Trophoblast cell (in vitro differentiated cells and primary cell): ENCODE data around the gene NOC2L.
"Not testable (repeated sequence)": the region's sequence is repeated elsewhere in the genome, so short reads cannot be mapped to it uniquely, and the experiment has no call there.

Source experiments
- DNase-seq, 2 donors: peaks; one replicate each; pipeline ENCODE4 v3.0.0-alpha.2; 2016
- H2AFZ ChIP-seq: 2 replicates; pipeline ENCODE4 v1.6.1; 2013; ENCODE audit warnings: low read length, moderate library complexity, mild to moderate bottlenecking; ENCODE audit not compliant: insufficient read depth, poor library complexity
- H2AK5ac ChIP-seq: 2 replicates; pipeline ENCODE4 v1.6.1; 2013; ENCODE audit warnings: mild to moderate bottlenecking, low read length
- H2BK120ac ChIP-seq: 2 replicates; pipeline ENCODE4 v1.6.1; 2013; ENCODE audit warnings: low read length, mild to moderate bottlenecking, moderate library complexity; ENCODE audit not compliant: insufficient read depth, poor library complexity
- H2BK12ac ChIP-seq: 2 replicates; pipeline ENCODE4 v1.6.1; 2013; ENCODE audit warnings: mild to moderate bottlenecking, low read length, moderate library complexity
- H2BK5ac ChIP-seq: 2 replicates; pipeline ENCODE4 v1.6.1; 2013; ENCODE audit warnings: low read length, low read depth, moderate library complexity, mild to moderate bottlenecking; ENCODE audit not compliant: poor library complexity
- H3K14ac ChIP-seq: 2 replicates; pipeline ENCODE4 v1.6.1; 2013; ENCODE audit warnings: mild to moderate bottlenecking, low read length
- H3K18ac ChIP-seq: 2 replicates; pipeline ENCODE4 v1.6.1; 2013; ENCODE audit warnings: mild to moderate bottlenecking, low read length
- H3K23ac ChIP-seq: 2 replicates; pipeline ENCODE4 v1.6.1; 2013; ENCODE audit warnings: low read length
- H3K27ac ChIP-seq: 2 replicates; pipeline ENCODE4 v1.5.1; 2013; ENCODE audit warnings: low read depth, mild to moderate bottlenecking, inconsistent platforms, low read length, moderate library complexity
- H3K27me3 ChIP-seq: 2 replicates; pipeline ENCODE4 v1.6.1; 2013; ENCODE audit warnings: inconsistent platforms, mild to moderate bottlenecking, low read length, moderate library complexity; ENCODE audit not compliant: insufficient read depth
- H3K36me3 ChIP-seq, 2 experiments: 1 replicate in 1 of 2; 2 replicates in 1 of 2; pipeline ENCODE4 v1.6.1; 2013; ENCODE audit warnings: low read length in 2 of 2, mild to moderate bottlenecking in 2 of 2, moderate library complexity in 1 of 2; ENCODE audit not compliant: insufficient read depth in 2 of 2, control insufficient read depth in 1 of 2
- H3K4ac ChIP-seq: 2 replicates; pipeline ENCODE4 v1.6.1; 2013; ENCODE audit warnings: low read depth, mild to moderate bottlenecking, low read length, moderate library complexity
- H3K4me1 ChIP-seq, 2 experiments: 1 replicate in 1 of 2; 2 replicates in 1 of 2; pipeline ENCODE4 v1.6.1; 2013; ENCODE audit warnings: low read length in 2 of 2, mild to moderate bottlenecking in 2 of 2, moderate library complexity in 1 of 2; ENCODE audit not compliant: insufficient read depth in 2 of 2, control insufficient read depth in 1 of 2
- H3K4me2 ChIP-seq: 2 replicates; pipeline ENCODE4 v1.6.1; 2013; ENCODE audit warnings: inconsistent platforms, mild to moderate bottlenecking, low read length, moderate library complexity
- H3K4me3 ChIP-seq: 2 replicates; pipeline ENCODE4 v1.5.1; 2013; ENCODE audit warnings: mild to moderate bottlenecking, low read depth, low read length, inconsistent platforms
- H3K79me1 ChIP-seq: one replicate; pipeline ENCODE4 v1.6.1; 2013; ENCODE audit warnings: low read length
- H3K79me2 ChIP-seq: 2 replicates; pipeline ENCODE4 v1.6.1; 2013; ENCODE audit warnings: low read length, mild to moderate bottlenecking; ENCODE audit not compliant: control insufficient read depth, insufficient read depth, poor library complexity
- H3K9ac ChIP-seq: 2 replicates; pipeline ENCODE4 v1.6.1; 2013; ENCODE audit warnings: mild to moderate bottlenecking, low read length
- H3K9me3 ChIP-seq: 2 replicates; pipeline ENCODE4 v1.6.1; 2013; ENCODE audit warnings: low read depth, mild to moderate bottlenecking, control low read depth, inconsistent platforms, low read length; ENCODE audit not compliant: insufficient read depth
- H4K12ac ChIP-seq: 2 replicates; pipeline ENCODE4 v1.6.1; 2013; ENCODE audit warnings: low read depth, mild to moderate bottlenecking, low read length, moderate library complexity
- H4K8ac ChIP-seq: 2 replicates; pipeline ENCODE4 v1.6.1; 2013; ENCODE audit warnings: low read depth, mild to moderate bottlenecking, low read length, moderate library complexity
- H4K91ac ChIP-seq: one replicate; pipeline ENCODE4 v1.6.1; 2013; ENCODE audit warnings: low read depth, mild to moderate bottlenecking, low read length, moderate library complexity
- WGBS: extraction: QIAGEN DNeasy Blood & Tissue Kit; methylation state at CpG from one replicate; pipeline ENCODE4 v1.1.7; 2013; ENCODE audit warnings: missing lambda C conversion rate; ENCODE audit not compliant: insufficient read length, insufficient coverage; ENCODE audit errors: extremely low coverage; 5-methylcytosine and 5-hydroxymethylcytosine counted together

The NOC2L gene

GRCh38 chr1:991275-991674, 32.2 kb upstream of the NOC2L start:
- not testable (repeated sequence) for H3K14ac ChIP-seq, H3K4me2 ChIP-seq, H2AFZ ChIP-seq, H3K27me3 ChIP-seq, H2BK12ac ChIP-seq, H2BK120ac ChIP-seq, H3K27ac ChIP-seq, DNase-seq, H3K23ac ChIP-seq, H2BK5ac ChIP-seq, H3K4me1 ChIP-seq, H3K4ac ChIP-seq, H3K79me2 ChIP-seq, H4K91ac ChIP-seq, H4K8ac ChIP-seq, H2AK5ac ChIP-seq, H3K18ac ChIP-seq, H3K79me1 ChIP-seq, H3K36me3 ChIP-seq, H3K4me3 ChIP-seq, H4K12ac ChIP-seq
- Histone ChIP-seq H3K9ac (peak overlapping the region; percentile 18), H3K9me3 (peaks cover 11% of the 10 kb centered on the region)
- WGBS: no CpG with 5 or more reads among the region's 6 CpGs

DNA sequence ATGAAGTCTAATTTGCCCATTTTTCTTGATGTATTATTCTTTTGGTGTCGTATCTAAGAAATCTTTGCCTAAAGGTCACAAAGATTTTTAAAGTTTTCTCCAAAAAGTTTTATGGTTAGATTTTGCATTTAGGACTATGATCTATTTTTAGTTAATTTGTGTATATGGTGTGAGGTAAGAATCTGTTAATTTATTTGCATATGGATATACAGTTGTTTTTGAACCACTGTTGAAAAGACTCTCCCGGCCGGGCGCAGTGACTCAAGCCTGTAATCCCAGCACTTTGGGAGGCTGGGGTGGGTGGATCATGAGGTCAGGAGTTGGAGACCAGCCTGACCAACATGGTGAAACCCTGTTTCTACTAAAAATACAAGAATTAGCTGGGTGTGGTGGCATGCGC, 29.0 kb upstream of the NOC2L start:
- not testable (repeated sequence) for H2BK120ac ChIP-seq, H2BK12ac ChIP-seq

GRCh38 chr1:985126-985525, 26.1 kb upstream of the NOC2L start:
- no peak overlapping the region for H3K18ac ChIP-seq
- H4K12ac ChIP-seq: no peak overlapping the region
- no CpG with 5 or more reads among the region's 13 CpGs for WGBS
- H3K4me1 ChIP-seq: no peaks in the 10 kb centered on the region
- H2BK120ac ChIP-seq: no peak overlapping the region
- H3K27me3 ChIP-seq: no peaks in the 10 kb centered on the region
- no peak overlapping the region for H3K14ac ChIP-seq
- H2AK5ac ChIP-seq: no peak overlapping the region
- H3K79me1 ChIP-seq: no peaks in the 10 kb centered on the region
- H3K9me3 ChIP-seq: no peaks in the 10 kb centered on the region
- H3K79me2 ChIP-seq: no peaks in the 10 kb centered on the region
- no peak overlapping the region for H3K4me2 ChIP-seq
- DNase-seq: no peak
- H3K36me3 ChIP-seq: no peaks in the 10 kb centered on the region
- no peak overlapping the region for H3K4ac ChIP-seq
- no peak overlapping the region for H2BK5ac ChIP-seq
- H3K9ac ChIP-seq: no peak overlapping the region
- no peak overlapping the region for H3K23ac ChIP-seq
- H4K91ac ChIP-seq: no peak overlapping the region
- H2BK12ac ChIP-seq: no peak overlapping the region
- no peak overlapping the region for H4K8ac ChIP-seq
- no peak overlapping the region for H2AFZ ChIP-seq
- H3K4me3 ChIP-seq: no peak overlapping the region
- H3K27ac ChIP-seq: no peak overlapping the region

More for the DNA sequence above, 29.0 kb upstream of the NOC2L start:
- H3K27ac ChIP-seq, H2BK5ac ChIP-seq, H3K9ac ChIP-seq, H3K79me2 ChIP-seq, H2AFZ ChIP-seq, H3K4me2 ChIP-seq, H4K91ac ChIP-seq, H3K27me3 ChIP-seq, H4K12ac ChIP-seq, H3K14ac ChIP-seq, H3K23ac ChIP-seq, H3K36me3 ChIP-seq, H4K8ac ChIP-seq, H3K4me3 ChIP-seq, H3K79me1 ChIP-seq, DNase-seq, H2AK5ac ChIP-seq, H3K18ac ChIP-seq, H3K4me1 ChIP-seq, H3K9me3 ChIP-seq, H3K4ac ChIP-seq: not testable (repeated sequence)
- WGBS: no CpG with 5 or more reads among the region's 5 CpGs

GRCh38 chr1:984476-984814, 25.4 kb upstream of the NOC2L start:
- Histone ChIP-seq H2AK5ac (no peak overlapping the region), H3K14ac (no peak overlapping the region), H2AFZ (peak overlapping the region; percentile 74), H3K4me1 (no peaks in the 10 kb centered on the region), H3K4ac (no peak overlapping the region), H3K79me2 (no peaks in the 10 kb centered on the region), H2BK5ac (no peak overlapping the region), H3K9ac (no peak overlapping the region), H3K36me3 (no peaks in the 10 kb centered on the region), H3K79me1 (no peaks in the 10 kb centered on the region), H4K8ac (no peak overlapping the region), H2BK12ac (no peak overlapping the region), H3K27ac (no peak overlapping the region), H2BK120ac (no peak overlapping the region), H4K91ac (no peak overlapping the region), H4K12ac (no peak overlapping the region), H3K18ac (no peak overlapping the region), H3K4me3 (no peak overlapping the region), H3K23ac (no peak overlapping the region), H3K9me3 (no peaks in the 10 kb centered on the region), H3K4me2 (peak overlapping the region; percentile 43), H3K27me3 (no peaks in the 10 kb centered on the region)
- no peak for DNase-seq
- no CpG with 5 or more reads among the region's 12 CpGs for WGBS
